Keratinocyte (primary cell): ENCODE results near the gene PCSK1N.

Source experiments
- EZH2 ChIP-seq: IDR thresholded peaks from one replicate; pipeline ENCODE4 v1.6.1; 2012; ENCODE audit warnings: inconsistent platforms, mild to moderate bottlenecking, low read length, moderate library complexity
- TF ChIP-seq, protein P1 (sequence below), 3 experiments: IDR thresholded peaks in 1 of 3; conservative IDR thresholded peaks in 1 of 3; optimal IDR thresholded peaks in 1 of 3; 2 replicates in 2 of 3; 3 replicates in 1 of 3; pipeline versions ENCODE3 to v1.5.1; 2011; ENCODE audit warnings: low read length in 3 of 3, mild to moderate bottlenecking in 3 of 3, moderate library complexity in 2 of 3, control low read depth in 1 of 3, inconsistent platforms in 1 of 3; ENCODE audit not compliant: insufficient read depth in 2 of 3; ENCODE audit errors: extremely low read depth in 1 of 3

- TF ChIP-seq, protein P1, sequence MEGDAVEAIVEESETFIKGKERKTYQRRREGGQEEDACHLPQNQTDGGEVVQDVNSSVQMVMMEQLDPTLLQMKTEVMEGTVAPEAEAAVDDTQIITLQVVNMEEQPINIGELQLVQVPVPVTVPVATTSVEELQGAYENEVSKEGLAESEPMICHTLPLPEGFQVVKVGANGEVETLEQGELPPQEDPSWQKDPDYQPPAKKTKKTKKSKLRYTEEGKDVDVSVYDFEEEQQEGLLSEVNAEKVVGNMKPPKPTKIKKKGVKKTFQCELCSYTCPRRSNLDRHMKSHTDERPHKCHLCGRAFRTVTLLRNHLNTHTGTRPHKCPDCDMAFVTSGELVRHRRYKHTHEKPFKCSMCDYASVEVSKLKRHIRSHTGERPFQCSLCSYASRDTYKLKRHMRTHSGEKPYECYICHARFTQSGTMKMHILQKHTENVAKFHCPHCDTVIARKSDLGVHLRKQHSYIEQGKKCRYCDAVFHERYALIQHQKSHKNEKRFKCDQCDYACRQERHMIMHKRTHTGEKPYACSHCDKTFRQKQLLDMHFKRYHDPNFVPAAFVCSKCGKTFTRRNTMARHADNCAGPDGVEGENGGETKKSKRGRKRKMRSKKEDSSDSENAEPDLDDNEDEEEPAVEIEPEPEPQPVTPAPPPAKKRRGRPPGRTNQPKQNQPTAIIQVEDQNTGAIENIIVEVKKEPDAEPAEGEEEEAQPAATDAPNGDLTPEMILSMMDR (optimal IDR thresholded peaks at IDR 0.05 in 1 of 3, IDR thresholded peaks at IDR 0.05 in 1 of 3, conservative IDR thresholded peaks at IDR 0.05 in 1 of 3; ENCODE audit: extremely low read depth in 1 of 3, insufficient read depth in 2 of 3, low read length in 3 of 3), result peak; percentile 14 to 41 (median 26)
- TF ChIP-seq EZH2, result no peak
Observed at GRCh38 chrX:48854898-48855297, 19.5 kb upstream of the PCSK1N start.
